Stimulated activated naive CD8-positive, alpha-beta T cell treated with anti-CD3 and anti-CD28 coated beads, Interleukin-15, amount 100 ng/mL, for 72 hours (primary cell): ENCODE measurements around the gene SHISA2.
A peak's percentile ranks its signal among the peaks of the same experiment; 100 is the strongest.

Source experiments
- ATAC-seq: fragments of 150-1000 bp; cut with Tn5 transposase; 2 replicates; pipeline ENCODE4 v1.10.0; 2021; ENCODE audit warnings: mild to moderate bottlenecking, moderate library complexity
- DNase-seq, 2 donors: peaks; one replicate each; pipeline ENCODE4 v3.0.0; 2021 to 2022
- H3K27ac Mint-ChIP-seq, 2 donors: one replicate each; pipeline ENCODE4 v1.8.0; 2022; ENCODE audit warnings: mild to moderate bottlenecking in 2 of 2, mixed read lengths in 2 of 2, moderate library complexity in 2 of 2
- H3K27me3 Mint-ChIP-seq: one replicate; pipeline ENCODE4 v1.8.0; 2022; ENCODE audit warnings: mixed read lengths
- H3K4me1 Mint-ChIP-seq: one replicate; pipeline ENCODE4 v1.8.0; 2022; ENCODE audit warnings: mild to moderate bottlenecking, mixed read lengths
- H3K4me3 Mint-ChIP-seq, 2 donors: one replicate each; pipeline ENCODE4 v1.8.0; 2022; ENCODE audit warnings: mild to moderate bottlenecking in 2 of 2, mixed read lengths in 2 of 2, moderate library complexity in 1 of 2
- H3K9me3 Mint-ChIP-seq, 2 donors: one replicate each; pipeline ENCODE4 v1.8.0; 2022; ENCODE audit warnings: mixed read lengths in 2 of 2

The SHISA2 gene

DNA sequence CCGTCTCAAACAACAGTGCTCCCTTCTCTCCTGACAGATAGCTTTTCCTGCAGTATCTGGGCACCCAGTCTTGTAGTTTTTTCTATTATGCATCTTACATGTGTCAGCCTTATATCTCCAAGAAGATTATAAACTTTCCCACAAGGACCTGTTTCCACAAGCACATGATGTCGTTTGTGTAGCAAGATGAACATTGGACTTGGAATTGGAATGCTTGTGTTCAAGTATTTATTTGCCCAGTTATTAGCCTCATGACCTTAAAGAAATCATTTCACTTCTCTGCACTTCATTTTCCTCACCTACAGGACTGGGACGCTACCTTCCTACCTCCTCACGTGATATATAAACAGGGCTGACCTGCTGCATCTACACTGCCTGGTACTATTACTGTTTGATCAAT lies 21.5 kb downstream of the SHISA2 start:
- H3K9me3 Mint-ChIP-seq: no peaks in the 10 kb centered on the region
- no peak overlapping the region for H3K4me3 Mint-ChIP-seq
- no peaks in the 10 kb centered on the region for H3K4me1 Mint-ChIP-seq
- H3K27ac Mint-ChIP-seq: no peak overlapping the region
- no peak for ATAC-seq
- H3K27me3 Mint-ChIP-seq: no peaks in the 10 kb centered on the region
- no peak for DNase-seq

DNA sequence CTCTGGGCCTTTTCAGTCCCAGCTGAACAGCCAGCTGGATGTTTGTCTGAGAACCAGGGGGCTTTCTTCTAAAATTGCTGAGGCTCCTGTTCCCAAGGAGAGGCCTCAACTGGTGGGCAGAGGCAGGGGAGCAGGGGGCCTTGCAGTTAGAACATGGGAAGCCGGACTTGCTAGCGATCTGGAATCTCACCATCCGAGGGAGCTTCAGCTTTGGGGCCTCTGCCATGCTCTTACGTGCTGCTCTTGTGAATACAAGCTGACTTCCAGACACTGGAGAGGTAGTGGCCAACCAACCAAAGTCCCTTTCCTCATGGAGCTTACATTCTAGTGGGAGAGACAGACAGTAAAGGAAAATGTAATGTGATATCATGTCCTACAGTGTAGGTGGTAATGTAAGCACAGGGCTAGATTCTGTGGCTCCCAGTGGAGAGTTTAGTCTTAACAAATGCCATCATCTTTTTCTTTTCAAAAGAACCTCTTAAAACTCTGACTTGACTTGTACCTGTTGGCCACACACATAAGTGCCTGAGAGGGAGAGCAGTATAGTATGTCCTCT lies 22.2 kb downstream of the SHISA2 start:
- no peak overlapping the region for H3K27ac Mint-ChIP-seq
- no peaks in the 10 kb centered on the region for H3K27me3 Mint-ChIP-seq
- H3K9me3 Mint-ChIP-seq: no peaks in the 10 kb centered on the region
- no peak for ATAC-seq
- H3K4me1 Mint-ChIP-seq: no peaks in the 10 kb centered on the region
- no peak for DNase-seq
- no peak overlapping the region for H3K4me3 Mint-ChIP-seq

DNA sequence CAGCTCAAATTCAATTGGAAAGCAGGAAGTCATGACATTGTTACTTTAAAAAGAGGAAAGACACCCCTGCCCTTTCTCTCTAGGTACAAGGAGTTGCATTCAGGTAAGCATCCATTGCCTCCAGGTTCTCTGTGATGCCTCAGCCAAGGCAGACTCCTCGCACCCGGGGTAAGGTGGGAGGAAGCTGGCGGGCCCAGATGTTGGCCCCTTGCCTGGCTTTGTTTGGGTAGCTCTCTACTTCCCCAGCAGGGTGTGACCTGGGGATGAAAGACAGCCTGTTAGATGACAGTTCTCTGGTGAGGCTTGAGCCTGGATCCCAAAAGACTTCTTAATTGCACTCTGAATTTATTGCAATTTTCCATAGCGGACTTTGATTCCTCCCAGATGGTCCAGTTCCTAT lies 25.6 kb downstream of the SHISA2 start:
- Mint-ChIP-seq H3K27me3 (no peaks in the 10 kb centered on the region), H3K4me1 (peaks cover 6% of the 10 kb centered on the region), H3K4me3 (no peak overlapping the region), H3K9me3 (peaks cover 0 to under 1% of the 10 kb centered on the region in 2 donors), H3K27ac (no peak overlapping the region)
- ATAC-seq (no peak), DNase-seq (no peak)

DNA sequence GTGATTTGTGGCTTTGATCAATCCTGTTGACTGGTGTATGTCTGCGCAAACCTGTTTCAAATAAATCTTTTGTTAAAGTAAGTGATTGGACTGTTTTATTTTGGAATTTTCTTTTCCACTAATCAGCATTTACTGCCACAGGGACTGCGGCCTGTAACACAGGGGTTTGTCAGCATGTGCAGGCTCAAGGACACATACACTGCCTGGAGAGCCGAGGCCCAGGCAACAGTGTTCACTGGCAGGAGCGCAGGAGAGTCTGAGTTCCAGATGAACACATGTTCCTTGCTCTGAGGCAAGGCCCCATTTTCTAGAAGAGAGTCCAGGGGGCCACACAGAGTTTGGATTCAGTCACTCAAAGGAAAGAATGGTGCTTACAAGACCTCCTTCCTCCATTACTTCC lies 26.0 kb downstream of the SHISA2 start:
- DNase-seq (no peak), ATAC-seq (no peak)
- Mint-ChIP-seq H3K4me1 (peaks cover 10% of the 10 kb centered on the region), H3K4me3 (no peak overlapping the region), H3K27me3 (no peaks in the 10 kb centered on the region), H3K27ac (no peak overlapping the region), H3K9me3 (peaks cover 0 to 5% of the 10 kb centered on the region in 2 donors)

DNA sequence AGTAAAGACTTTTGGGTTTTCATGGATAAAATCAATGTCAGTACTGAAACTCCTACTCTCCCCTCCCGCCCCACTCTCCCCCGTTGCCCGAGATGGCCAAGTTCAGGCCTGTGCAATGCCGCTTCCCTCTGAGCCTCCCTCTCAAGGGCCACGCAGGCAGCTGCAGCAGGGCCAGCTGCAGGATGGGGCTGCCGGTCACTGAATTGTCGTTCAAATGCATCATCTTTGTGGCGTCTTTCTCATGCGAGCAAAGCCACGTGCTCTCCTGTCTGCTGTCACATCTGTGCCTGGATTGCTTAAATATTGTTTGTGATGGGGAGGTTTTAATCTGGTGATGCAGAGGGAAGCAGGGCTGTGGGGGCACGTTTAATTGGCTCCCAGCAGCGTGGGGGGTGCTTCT lies 26.6 kb downstream of the SHISA2 start:
- DNase-seq (no peak), ATAC-seq (no peak)
- Mint-ChIP-seq H3K27me3 (no peaks in the 10 kb centered on the region), H3K4me1 (peaks cover 16% of the 10 kb centered on the region), H3K9me3 (peaks cover 0 to 9% of the 10 kb centered on the region in 2 donors), H3K4me3 (no peak overlapping the region), H3K27ac (no peak overlapping the region)

DNA sequence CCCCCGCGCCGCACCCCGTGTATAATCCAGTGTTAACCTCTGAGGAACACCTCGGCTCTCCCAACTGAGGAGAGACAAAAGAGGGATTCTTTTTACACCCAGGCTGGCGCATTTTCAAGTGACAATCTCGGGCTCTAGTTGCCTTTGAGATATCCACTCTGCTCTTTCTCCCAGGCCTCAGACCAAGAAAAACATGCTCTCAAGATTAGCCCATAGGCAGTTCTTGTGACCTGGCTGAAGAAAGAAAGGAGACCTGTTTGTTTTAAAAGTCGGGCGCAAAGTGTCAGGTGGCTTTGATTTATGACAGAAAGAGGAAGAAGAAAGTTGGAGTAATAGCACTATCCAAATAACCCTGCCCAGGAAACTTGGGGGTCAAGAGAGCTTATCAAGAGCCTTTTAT lies 27.3 kb downstream of the SHISA2 start:
- no peak for ATAC-seq
- H3K9me3 Mint-ChIP-seq: peaks cover 0 to 9% of the 10 kb centered on the region in 2 donors
- no peak overlapping the region for H3K27ac Mint-ChIP-seq
- no peaks in the 10 kb centered on the region for H3K27me3 Mint-ChIP-seq
- H3K4me1 Mint-ChIP-seq: peaks cover 21% of the 10 kb centered on the region
- no peak overlapping the region for H3K4me3 Mint-ChIP-seq
- no peak for DNase-seq

DNA sequence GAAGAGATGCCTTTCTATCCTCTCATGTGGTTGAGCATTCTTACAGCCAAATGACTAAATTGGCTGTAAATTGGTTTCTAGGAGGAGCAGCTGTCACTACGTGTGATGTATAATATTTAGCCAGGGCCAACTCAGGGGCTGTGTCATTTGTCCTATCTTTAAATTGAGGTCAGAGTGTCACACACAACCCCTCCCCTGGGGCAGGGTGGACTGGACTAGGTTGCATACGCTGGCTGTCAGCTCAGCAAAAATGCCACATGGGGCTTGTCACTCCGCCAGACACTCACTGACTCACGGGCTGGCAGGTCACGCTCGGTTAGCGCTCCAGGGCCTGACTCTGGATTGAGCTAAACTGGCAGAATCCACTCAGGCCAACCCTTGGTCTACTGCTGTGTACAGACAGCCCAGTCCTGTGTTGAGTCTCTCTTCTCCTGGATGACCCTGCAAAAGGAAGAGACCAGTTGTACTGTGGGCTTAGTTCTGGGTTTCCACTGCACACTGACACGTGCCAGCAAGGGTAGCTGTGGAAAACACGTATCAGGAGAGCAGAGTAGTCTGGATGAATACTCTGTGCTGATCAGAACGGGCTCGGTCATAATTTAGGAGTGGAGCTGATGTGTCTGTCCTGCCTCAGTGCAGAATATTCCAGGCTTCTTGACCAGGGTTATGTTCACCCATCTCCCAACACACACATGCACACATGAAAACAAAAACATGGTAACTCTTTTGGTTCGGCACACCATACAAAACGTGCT lies 29.1 kb downstream of the SHISA2 start:
- no peak overlapping the region for H3K27ac Mint-ChIP-seq
- peaks cover 0 to 9% of the 10 kb centered on the region in 2 donors for H3K9me3 Mint-ChIP-seq
- DNase-seq: no peak
- H3K4me3 Mint-ChIP-seq: no peak overlapping the region
- ATAC-seq: peak; percentile 20
- no peaks in the 10 kb centered on the region for H3K27me3 Mint-ChIP-seq
- H3K4me1 Mint-ChIP-seq: peaks cover 33% of the 10 kb centered on the region

DNA sequence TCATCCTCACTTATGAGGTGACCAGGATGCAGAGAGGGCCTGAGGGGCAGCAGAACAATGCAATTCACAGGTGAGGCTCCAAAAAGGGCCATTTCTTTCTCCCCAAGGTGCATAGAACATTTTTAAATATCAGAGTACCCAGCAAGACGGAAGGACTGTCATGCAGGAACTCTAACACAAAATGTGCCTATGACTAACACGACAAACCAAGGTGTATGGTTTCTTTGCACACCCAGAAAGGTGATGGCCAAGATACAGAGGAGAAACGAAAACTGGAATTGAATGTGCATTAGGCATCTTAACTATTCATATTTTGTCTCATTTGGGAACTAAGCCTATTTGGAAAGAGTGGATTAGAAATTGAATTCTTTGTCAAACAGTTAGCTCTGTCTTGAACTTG lies 29.9 kb downstream of the SHISA2 start:
- no peak for DNase-seq
- no peak for ATAC-seq
- no peak overlapping the region for H3K4me3 Mint-ChIP-seq

DNA sequence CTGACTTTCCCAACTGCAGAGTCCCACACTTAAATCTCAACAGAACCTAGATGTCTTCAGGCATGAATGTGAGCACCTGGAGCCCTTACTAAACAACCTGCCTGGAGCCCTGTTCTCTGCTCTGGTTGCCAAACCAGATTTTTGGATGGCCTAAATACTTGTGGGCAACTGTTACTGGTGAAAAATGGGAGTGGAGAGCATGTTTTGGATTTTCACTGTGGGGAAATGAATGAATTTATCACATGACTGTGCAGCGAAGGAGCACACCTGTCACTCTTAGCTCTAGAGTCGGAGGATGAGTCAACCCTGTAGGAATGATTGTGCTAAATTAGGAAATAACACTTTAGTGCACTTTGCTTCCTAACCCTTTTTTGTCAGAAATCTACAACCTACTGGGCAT lies 30.3 kb downstream of the SHISA2 start:
- ATAC-seq (no peak), DNase-seq (no peak)
- H3K27ac Mint-ChIP-seq: no peak overlapping the region
- H3K27me3 Mint-ChIP-seq: no peaks in the 10 kb centered on the region
- peaks cover 0 to 9% of the 10 kb centered on the region in 2 donors for H3K9me3 Mint-ChIP-seq
- H3K4me3 Mint-ChIP-seq: no peak overlapping the region
- peaks cover 45% of the 10 kb centered on the region for H3K4me1 Mint-ChIP-seq

More for the DNA sequence above, 29.9 kb downstream of the SHISA2 start:
- Mint-ChIP-seq H3K27me3 (no peaks in the 10 kb centered on the region), H3K9me3 (peaks cover 0 to 9% of the 10 kb centered on the region in 2 donors), H3K4me1 (peaks cover 41% of the 10 kb centered on the region), H3K27ac (no peak overlapping the region)

DNA sequence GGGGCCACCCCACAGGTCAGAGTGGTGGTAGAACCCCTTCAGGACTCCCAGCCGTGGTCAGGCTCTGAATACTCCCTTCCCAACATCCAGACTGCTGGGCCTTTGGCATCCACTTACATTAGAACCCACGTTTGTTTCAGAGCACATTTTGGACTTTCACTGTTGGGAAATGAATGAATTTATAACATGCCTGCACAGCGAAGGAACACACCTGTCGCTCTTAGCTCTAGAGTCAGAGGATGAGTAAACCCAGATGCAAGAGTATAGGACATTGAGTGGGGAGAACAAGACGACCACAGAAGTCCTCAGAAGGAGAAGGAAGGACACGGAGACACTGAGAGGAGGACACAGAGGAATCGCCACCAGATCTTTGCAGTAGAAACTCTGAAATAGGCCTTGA lies 30.9 kb downstream of the SHISA2 start:
- no peak overlapping the region for H3K27ac Mint-ChIP-seq
- H3K9me3 Mint-ChIP-seq: peaks cover 0 to 9% of the 10 kb centered on the region in 2 donors
- no peaks in the 10 kb centered on the region for H3K27me3 Mint-ChIP-seq
- H3K4me3 Mint-ChIP-seq: no peak overlapping the region
- no peak for DNase-seq
- H3K4me1 Mint-ChIP-seq: peaks cover 51% of the 10 kb centered on the region
- ATAC-seq: no peak

DNA sequence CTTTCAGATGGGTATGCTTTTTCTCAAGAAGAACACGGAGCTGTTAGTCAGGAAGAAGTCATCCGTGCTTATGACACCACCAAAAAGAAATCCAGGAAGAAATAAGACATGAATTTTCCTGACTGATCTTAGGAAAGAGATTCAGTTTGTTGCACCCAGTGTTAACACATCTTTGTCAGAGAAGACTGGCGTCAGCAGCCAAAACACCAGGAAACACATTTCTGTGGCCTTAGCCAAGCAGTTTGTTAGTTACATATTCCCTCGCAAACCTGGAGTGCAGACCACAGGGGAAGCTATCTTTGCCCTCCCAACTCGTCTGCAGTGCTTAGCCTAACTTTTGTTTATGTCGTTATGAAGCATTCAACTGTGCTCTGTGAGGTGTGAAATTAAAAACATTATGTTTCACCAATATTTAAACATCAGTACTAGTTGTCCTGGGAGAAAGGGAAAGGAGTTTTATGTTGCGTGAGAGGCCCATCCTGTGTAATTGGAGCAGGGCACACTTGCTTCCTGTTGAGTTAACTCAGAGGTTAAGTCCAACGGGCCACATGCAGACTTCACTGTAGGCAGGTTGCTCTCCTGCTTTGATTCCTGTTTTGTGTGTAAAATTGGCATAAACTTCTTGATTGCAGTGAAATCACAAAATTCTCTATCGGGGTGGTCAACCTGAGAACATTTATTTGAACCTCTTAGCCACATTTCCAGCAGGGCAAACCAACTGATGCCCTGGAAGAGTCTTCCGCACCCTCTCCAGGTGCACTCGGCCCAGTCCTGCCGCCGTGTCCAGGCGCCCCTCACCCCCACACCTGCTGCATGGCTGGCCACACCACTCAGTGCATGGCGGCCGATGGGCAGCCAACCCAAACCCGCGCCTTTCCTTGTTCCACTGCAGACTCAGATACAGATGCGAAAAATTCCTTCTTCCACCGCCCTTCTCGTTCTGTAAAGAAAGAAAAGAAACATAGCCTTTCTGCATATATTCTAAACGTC lies 31.6 kb downstream of the SHISA2 start:
- Mint-ChIP-seq H3K27me3 (no peaks in the 10 kb centered on the region), H3K9me3 (peaks cover 0 to 9% of the 10 kb centered on the region in 2 donors), H3K27ac (no peak overlapping the region), H3K4me1 (peaks cover 59% of the 10 kb centered on the region), H3K4me3 (no peak overlapping the region)
- DNase-seq (no peak), ATAC-seq (no peak)

DNA sequence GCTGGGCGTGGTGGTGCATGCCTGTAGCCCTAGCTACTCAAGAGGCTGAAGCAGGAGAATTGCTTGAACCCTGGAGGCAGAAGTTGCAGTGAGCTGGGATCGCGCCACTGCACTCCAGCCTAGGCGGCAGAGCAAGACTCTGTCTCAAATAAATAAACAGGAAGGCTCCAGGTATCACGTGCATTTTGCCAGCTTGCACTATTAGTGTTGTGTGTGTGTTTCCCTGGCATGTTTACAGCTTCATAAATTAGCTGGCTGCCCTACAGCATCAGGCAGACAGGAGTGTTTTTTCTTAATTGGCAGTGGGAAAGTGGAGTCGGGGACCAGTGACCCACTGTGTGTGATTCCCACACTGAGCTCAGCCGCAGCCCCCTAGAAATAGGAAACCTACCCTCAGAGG lies 32.6 kb downstream of the SHISA2 start:
- Mint-ChIP-seq H3K4me3 (no peak overlapping the region), H3K27me3 (no peaks in the 10 kb centered on the region), H3K4me1 (peaks cover 67% of the 10 kb centered on the region), H3K27ac (peak overlapping the region; percentile 58 to 63), H3K9me3 (peaks cover 2 to 9% of the 10 kb centered on the region in 2 donors)
- ATAC-seq (no peak), DNase-seq (no peak)

DNA sequence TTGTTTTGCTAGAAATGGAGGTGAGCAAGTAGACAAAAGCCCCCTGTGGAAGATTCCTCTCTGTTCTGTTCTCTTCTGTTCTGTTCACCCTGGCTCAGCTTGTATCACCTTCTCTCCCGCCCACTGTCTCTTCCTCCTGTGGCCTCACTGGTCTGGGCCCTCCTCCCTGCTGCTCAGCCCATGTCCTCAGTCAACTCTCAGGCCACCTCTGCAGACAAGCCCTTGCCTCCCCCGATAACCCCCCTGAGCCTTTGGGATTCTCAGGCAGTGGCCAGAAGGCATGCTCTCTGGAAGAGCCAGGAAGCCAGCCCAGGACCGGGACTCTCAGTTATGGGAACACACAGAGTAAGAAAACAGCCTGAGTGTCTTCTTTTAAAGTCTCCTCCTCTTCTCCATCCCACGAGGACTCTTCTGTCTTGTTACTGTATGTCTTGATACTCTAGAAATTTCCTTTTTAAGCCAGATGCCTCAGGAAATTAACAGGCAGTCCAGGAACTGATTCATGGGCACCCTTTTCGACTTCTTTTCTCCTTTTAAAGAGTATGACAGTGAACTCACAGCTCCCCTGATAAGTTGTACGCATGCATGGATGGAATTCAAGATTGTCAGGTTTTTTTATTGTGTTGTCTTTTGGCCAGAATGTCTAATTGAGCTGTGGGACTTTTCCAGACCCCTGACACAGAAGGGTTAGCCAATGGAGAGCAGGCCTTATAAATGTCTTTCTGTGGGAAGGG lies 33.7 kb downstream of the SHISA2 start:
- H3K4me1 Mint-ChIP-seq: peaks cover 79% of the 10 kb centered on the region
- H3K27ac Mint-ChIP-seq: peak overlapping the region; percentile 91 to 94
- DNase-seq (no peak), ATAC-seq (peak; percentile 56)
- H3K9me3 Mint-ChIP-seq: peaks cover 5 to 9% of the 10 kb centered on the region in 2 donors
- peak overlapping the region; percentile 35 to 57 for H3K4me3 Mint-ChIP-seq
- H3K27me3 Mint-ChIP-seq: no peaks in the 10 kb centered on the region

DNA sequence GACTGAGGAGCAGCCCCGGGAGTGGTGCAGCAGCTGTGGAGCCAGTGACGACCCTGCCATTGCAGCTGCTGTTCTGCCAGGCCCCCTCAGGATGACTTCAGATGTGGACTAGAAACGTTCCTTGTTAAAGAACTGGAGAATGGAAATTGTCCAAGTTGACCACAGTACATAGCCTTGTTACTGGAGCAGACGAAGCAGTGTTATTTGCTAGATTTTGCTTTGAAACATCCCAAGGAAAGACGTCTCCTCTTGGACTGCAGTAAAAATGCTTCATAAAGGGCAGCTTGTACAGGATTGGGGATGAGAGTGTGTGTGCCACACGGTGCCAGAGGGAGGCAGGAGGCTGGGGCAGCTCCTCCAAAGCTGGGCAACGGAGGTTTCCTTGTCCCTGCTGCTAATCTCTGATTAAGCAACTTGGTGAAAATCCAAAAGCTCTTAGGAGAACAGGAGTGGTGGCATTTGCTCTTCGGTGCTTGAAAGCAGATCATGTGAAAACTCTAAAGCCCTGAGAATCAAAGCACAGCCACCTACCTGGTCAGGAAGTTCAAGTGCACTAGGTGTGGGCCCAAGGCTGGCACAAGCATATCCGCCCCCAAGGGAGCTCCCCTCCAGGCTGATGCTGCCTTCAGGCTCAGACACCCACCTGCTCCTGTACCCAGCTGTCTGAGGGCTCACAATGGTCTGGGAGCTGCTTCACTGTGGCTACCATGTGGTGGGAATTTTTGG lies 34.5 kb downstream of the SHISA2 start:
- H3K27me3 Mint-ChIP-seq: no peaks in the 10 kb centered on the region
- ATAC-seq (peak; percentile 82), DNase-seq (peak in 1 of 2 donors; percentile 16)
- H3K27ac Mint-ChIP-seq: peak overlapping the region; percentile 91 to 94
- peaks cover 82% of the 10 kb centered on the region for H3K4me1 Mint-ChIP-seq
- H3K4me3 Mint-ChIP-seq: peak overlapping the region in 1 of 2 donors; percentile 57
- peaks cover 5 to 9% of the 10 kb centered on the region in 2 donors for H3K9me3 Mint-ChIP-seq
